GM12875 (cell line): Measurements from ENCODE around the gene PLEKHG2.

ENCODE experiments used
- H3K4me3 ChIP-seq: one replicate; pipeline ENCODE4 v1.5.1; 2011; ENCODE audit warnings: low read depth, low read length, control low read depth
- CTCF ChIP-seq: IDR thresholded peaks from 2 replicates; pipeline ENCODE4 v1.5.1; 2011; ENCODE audit warnings: low read depth, mild to moderate bottlenecking, control low read depth, inconsistent platforms, low read length, moderate library complexity, borderline replicate concordance; ENCODE audit not compliant: insufficient read depth

The PLEKHG2 gene

GRCh38 chr19:39434123-39435076, 21.9 kb downstream of the PLEKHG2 start:
- peak overlapping the region; percentile 81 for H3K4me3 ChIP-seq

GRCh38 chr19:39435499-39436349, 23.3 kb downstream of the PLEKHG2 start, which contains the start of gene RPS16:
Gene RPS16 (minus strand): TSS chr19:39435949. CDS start chr19:39435895, 54 bp downstream.
- peak within 1 kb of the TSS; percentile 81 for H3K4me3 ChIP-seq
- TF ChIP-seq CTCF, result no peak

More at GRCh38 chr19:39434123-39435076, 21.9 kb downstream of the PLEKHG2 start:
- no peak for TF ChIP-seq CTCF

GRCh38 chr19:39436350-39436716, 23.9 kb downstream of the PLEKHG2 start:
- no peak for TF ChIP-seq CTCF
- peak overlapping the region; percentile 55 for H3K4me3 ChIP-seq

DNA sequence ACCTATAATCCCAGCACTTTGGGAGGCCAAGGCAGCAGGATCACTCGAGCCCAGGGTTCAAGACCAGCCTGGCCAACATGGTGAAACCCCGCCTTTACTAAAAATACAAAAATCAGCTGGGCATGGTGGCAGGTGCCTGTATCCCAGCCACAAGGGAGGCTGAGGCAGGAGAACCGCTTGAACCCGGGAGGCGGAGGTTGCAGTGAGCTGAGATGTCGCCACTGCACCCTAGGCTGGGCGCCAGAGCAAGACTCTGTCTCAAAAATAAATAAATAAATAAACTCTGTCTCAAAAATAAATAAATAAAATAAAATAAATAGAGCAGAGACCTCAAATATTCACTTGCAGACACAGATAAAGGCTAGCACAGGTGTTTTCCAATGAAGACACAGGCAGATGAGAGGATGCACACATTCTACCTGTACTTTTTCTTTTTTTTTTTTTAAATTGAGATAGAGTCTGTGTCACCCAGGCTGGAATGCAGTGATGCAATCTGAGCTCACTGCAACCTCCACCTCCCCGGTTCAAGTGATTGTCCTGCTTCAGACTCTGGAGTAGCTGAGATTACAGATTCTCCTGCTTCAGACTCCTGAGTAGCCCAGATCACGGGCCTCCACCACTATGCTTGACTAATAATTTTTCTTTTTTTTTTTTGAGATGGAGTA, 25.9 kb downstream of the PLEKHG2 start:
- TF ChIP-seq CTCF, result no peak
- H3K4me3 ChIP-seq, result no peak overlapping the region

GRCh38 chr19:39444598-39445195, 32.2 kb downstream of the PLEKHG2 start:
- no peak for TF ChIP-seq CTCF
- H3K4me3 ChIP-seq, result peak overlapping the region; percentile 99

GRCh38 chr19:39445196-39446111, 33.0 kb downstream of the PLEKHG2 start, which contains the start of gene SUPT5H:
Gene SUPT5H (plus strand): TSS chr19:39445582. CDS start chr19:39445891, 309 bp downstream.
- peak within 1 kb of the TSS; percentile 99 for H3K4me3 ChIP-seq
- TF ChIP-seq CTCF, result no peak
